Activated naive CD4-positive, alpha-beta T cell treated with anti-CD3 and anti-CD28 coated beads, Interleukin-2, amount 50 U/mL, for 24 hours (primary cell): ENCODE results near the gene NSL1.
"Not testable (repeated sequence)": the region's sequence is repeated elsewhere in the genome, so short reads cannot be mapped to it uniquely, and the experiment has no call there.

Experiments used
- H3K27ac Mint-ChIP-seq: one replicate; pipeline ENCODE4 v1.8.0; 2021; ENCODE audit warnings: mild to moderate bottlenecking, mixed read lengths
- H3K27me3 Mint-ChIP-seq: one replicate; pipeline ENCODE4 v1.8.0; 2021; ENCODE audit warnings: mixed read lengths
- H3K36me3 Mint-ChIP-seq: one replicate; pipeline ENCODE4 v1.8.0; 2021; ENCODE audit warnings: mixed read lengths
- H3K4me1 Mint-ChIP-seq: one replicate; pipeline ENCODE4 v1.8.0; 2021; ENCODE audit warnings: mixed read lengths
- H3K4me3 Mint-ChIP-seq: one replicate; pipeline ENCODE4 v1.8.0; 2021; ENCODE audit warnings: mild to moderate bottlenecking, mixed read lengths
- H3K9me3 Mint-ChIP-seq: one replicate; pipeline ENCODE4 v1.8.0; 2021; ENCODE audit warnings: mixed read lengths

The NSL1 gene

DNA sequence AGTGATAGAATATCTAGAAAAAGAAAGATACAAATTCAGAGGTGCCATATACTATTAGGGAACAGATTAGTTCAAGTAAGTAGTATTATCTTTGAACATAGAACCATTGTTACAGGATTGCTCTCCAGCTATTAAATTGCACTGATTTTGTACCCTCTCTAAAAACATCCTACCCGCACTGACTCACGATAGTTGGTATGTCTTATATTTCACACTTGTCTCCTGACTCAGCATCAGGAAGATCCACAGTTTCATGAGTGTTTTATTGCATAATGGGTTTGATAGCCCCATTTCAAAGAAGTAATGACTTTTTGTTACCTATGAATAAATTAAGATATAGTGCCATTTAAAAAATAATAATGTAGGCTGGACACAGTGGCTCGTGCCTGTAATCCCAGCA is 6.1 kb upstream of the NSL1 start:
- Mint-ChIP-seq H3K36me3 (peaks cover 14% of the 10 kb centered on the region), H3K4me1 (peaks cover 16% of the 10 kb centered on the region), H3K27ac (no peak overlapping the region)

DNA sequence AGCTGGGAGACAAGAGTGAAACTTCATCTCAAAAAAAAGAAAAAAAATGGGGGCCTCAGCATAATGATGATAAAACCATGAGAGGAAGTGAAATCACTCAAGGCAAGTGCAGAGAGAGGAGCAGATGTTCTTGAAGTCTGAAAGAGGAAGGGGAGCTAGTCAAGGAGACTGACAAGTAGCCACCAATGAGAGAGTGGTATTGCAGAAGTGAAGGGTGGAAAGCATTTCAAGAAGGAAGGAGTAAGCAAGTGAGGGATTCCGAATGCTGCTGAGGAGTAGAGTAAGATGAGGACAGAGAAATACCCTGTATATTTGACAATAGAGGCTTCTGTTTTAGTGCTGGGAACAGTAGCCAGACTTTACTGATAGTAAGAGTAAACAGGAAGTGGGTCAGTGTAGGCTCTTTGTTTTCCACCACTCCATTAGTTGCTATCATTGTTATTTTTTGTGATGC is 3.0 kb upstream of the NSL1 start:
- Mint-ChIP-seq H3K4me1 (peaks cover 34% of the 10 kb centered on the region), H3K4me3 (peak overlapping the region; percentile 1), H3K9me3 (no peaks in the 10 kb centered on the region), H3K27me3 (no peaks in the 10 kb centered on the region), H3K27ac (peak overlapping the region; percentile 48), H3K36me3 (peaks cover 10% of the 10 kb centered on the region)

More for the DNA sequence above, 6.1 kb upstream of the NSL1 start:
- no peaks in the 10 kb centered on the region for H3K27me3 Mint-ChIP-seq
- no peak overlapping the region for H3K4me3 Mint-ChIP-seq
- no peaks in the 10 kb centered on the region for H3K9me3 Mint-ChIP-seq

DNA sequence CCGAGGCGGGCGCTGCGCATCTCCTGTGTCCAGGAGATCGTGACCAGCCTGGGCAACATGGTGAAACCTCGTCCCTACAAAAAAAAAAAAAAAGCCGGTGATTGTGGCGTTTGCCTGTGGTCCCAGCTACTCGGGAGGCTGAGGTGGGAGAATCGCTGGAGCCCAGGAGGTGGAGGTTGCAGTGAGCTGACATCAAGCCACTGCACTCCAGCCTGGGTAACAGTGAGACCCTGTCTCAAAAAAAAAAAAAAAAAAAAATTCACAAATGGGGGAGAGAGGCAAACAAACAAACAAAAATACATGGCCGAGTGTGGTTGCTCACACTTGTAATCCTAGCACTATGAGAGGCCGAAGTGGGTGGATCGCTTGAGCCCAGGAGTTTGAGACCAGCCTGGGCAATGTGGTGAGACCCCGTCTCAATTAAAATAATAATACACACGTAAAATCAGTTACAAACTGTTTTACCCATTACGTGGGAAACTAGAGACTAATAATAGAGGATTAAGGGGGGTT is 875 bp upstream of the NSL1 start:
- H3K27ac Mint-ChIP-seq: peak overlapping the region; percentile 95

DNA sequence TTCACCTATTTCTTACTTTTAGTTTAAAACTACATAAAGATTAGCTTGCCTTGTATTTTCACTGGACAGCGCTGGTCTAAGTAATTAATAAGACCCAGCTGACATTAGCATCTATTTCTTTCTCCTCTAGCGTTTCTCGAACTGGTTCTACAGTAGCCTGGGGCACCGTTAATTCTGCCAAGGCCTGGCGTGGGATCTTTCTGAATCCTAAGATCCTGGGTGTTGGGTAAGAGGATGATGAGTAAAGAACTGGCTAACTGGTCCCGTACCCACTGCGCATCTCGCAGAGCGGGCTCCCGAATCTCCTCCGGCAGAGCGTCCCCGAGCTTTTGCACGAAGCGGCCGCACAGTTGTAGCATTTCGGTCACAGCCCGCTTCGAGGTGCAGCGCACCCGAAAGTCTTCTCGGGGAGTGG is 309 bp downstream of the NSL1 start:
- Mint-ChIP-seq H3K9me3 (no peaks in the 10 kb centered on the region), H3K4me3 (peak overlapping the region; percentile 92), H3K27ac (peak overlapping the region; percentile 95), H3K27me3 (no peaks in the 10 kb centered on the region), H3K36me3 (peaks cover 2% of the 10 kb centered on the region), H3K4me1 (peaks cover 43% of the 10 kb centered on the region)

More for the DNA sequence above, 875 bp upstream of the NSL1 start:
- Mint-ChIP-seq H3K9me3 (no peaks in the 10 kb centered on the region), H3K36me3 (peaks cover 4% of the 10 kb centered on the region), H3K27me3 (no peaks in the 10 kb centered on the region), H3K4me3 (peak overlapping the region; percentile 92), H3K4me1 (peaks cover 43% of the 10 kb centered on the region)

DNA sequence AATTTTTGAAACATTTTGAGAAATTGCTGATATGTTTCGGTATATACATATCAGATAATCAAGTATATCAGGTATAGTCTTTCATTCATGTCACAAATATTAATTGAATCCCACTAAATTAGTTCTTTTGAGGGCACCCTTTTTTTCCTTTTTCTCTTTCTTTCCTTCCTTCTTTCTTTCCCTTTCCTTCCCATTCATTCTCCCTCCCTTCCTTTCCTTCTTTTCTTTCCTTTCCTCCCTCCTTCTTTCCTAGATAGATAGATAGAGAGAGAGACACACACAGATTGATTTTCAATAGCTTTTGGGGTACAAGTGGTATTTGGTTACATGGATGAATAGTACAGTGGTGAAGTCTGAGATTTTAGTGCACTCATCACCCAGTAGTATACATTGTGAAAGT is 5.7 kb downstream of the NSL1 start:
- Mint-ChIP-seq H3K9me3 (no peaks in the 10 kb centered on the region), H3K27ac (no peak overlapping the region), H3K4me3 (no peak overlapping the region), H3K4me1 (peaks cover 25% of the 10 kb centered on the region), H3K36me3 (peaks cover 7% of the 10 kb centered on the region), H3K27me3 (no peaks in the 10 kb centered on the region)

DNA sequence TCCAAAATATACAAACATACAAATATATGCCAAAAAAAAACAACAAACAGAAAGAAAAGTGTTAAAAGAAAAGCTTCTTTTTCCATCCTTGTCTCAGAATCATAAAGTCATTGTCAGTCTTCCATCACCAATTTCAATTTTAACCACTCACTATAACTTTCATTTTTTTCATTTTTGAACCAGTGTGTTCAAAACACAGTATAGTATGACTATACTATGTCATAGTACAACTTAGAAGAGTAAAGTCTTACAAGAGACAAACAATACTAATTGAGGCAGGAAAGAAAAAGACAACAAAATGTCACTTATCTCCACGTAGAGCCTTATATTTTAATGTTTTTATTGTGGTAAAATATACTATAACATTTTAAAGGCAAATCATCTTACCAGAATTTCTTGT is 7.6 kb downstream of the NSL1 start:
- peaks cover 13% of the 10 kb centered on the region for H3K4me1 Mint-ChIP-seq
- H3K36me3 Mint-ChIP-seq: peaks cover 7% of the 10 kb centered on the region
- H3K27ac Mint-ChIP-seq: no peak overlapping the region
- no peaks in the 10 kb centered on the region for H3K27me3 Mint-ChIP-seq
- H3K4me3 Mint-ChIP-seq: no peak overlapping the region
- no peaks in the 10 kb centered on the region for H3K9me3 Mint-ChIP-seq

DNA sequence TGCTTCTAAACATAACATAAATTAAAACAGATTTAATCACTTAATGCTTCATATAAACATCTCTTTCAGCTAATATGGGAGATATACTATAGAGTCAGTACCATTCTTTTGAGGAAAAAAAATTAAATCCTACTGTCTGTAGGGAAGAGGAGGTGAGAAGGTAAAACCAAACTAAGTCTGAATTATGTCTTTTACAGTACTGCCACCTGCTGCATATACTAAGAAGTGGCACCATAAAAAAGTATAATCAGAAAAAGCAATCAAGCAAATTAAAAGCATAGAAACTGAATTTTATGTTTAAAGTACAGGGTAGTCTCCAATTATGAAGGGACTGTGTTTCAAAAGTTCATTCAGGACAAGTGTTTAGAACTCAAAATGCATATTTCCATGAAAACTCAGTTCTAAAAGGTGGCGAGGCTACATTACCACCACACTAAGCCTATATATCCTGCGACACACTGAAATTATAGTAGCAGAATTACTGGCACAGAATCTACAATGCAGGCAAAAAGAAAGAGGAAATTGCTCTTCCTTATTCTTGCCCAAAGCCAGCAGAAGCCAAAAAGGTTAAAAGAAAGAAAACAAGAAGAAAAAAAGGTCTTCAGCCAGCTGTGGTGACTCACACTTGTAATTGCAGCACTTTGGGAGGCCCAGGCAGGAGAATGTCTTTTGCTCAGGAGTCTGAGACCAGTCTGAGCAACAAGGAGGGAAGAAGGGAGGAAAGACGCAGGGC is 9.0 kb downstream of the NSL1 start:
- Mint-ChIP-seq H3K9me3 (no peaks in the 10 kb centered on the region), H3K27me3 (no peaks in the 10 kb centered on the region), H3K4me1 (peaks cover 7% of the 10 kb centered on the region), H3K27ac (no peak overlapping the region), H3K4me3 (no peak overlapping the region), H3K36me3 (peaks cover 12% of the 10 kb centered on the region)

DNA sequence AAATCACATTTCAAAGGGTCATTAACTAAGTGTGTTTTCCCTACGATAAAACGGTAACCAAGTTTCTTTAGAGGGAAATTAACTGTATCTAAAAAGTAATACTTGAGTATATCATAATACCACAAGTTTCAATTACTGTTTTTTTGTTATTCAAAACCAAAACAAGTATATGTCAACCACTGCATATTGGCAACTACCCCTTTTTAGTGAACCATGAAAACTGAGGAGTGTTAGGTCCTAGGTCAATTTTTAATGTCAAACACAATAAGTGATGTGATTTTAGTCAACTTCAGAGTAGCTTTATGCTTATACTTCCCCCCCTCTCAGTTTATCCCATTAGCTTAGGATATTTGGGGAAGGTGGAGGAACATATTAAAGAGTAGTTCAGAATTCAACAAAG is 10.4 kb downstream of the NSL1 start:
- Mint-ChIP-seq H3K36me3 (peaks cover 12% of the 10 kb centered on the region), H3K4me1 (peaks cover 7% of the 10 kb centered on the region), H3K27ac (no peak overlapping the region), H3K4me3 (no peak overlapping the region), H3K27me3 (no peaks in the 10 kb centered on the region), H3K9me3 (no peaks in the 10 kb centered on the region)

DNA sequence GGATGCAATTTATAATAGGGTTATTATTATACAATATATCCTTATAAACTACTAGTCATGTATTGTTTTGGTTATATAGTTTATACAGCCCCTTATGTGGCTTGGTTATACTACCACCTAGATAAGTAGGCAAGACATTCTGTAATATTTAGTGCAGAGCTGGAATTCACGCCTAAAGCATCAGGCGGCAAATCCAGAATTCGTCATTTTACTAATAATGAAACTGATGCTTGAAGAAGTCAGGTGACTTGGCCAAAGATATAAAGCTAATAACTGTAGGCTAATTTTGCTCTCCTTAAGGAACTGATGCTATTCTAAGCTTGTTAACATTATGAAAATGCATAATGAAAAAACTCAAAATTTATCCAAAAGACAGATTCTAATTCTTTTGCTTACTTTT is 10.8 kb downstream of the NSL1 start:
- no peak overlapping the region for H3K27ac Mint-ChIP-seq
- H3K9me3 Mint-ChIP-seq: no peaks in the 10 kb centered on the region
- peaks cover 12% of the 10 kb centered on the region for H3K36me3 Mint-ChIP-seq
- H3K27me3 Mint-ChIP-seq: no peaks in the 10 kb centered on the region
- no peak overlapping the region for H3K4me3 Mint-ChIP-seq
- peaks cover 7% of the 10 kb centered on the region for H3K4me1 Mint-ChIP-seq

DNA sequence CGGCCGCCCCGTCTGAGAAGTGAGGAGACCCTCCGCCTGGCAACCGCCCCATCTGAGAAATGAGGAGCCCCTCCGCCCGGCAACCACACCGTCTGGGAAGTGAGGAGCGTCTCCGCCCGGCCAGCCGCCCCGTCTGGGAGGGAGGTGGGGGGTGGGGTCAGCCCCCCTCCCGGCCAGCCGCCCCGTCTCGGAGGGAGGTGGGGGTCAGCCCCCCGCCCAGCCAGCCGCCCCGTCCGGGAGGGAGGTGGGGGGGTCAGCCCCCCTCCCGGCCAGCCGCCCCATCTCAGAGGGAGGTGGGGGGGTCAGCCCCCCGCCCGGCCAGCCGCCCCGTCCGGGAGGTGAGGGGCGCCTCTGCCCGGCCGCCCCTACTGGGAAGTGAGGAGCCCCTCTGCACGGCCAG is 12.5 kb downstream of the NSL1 start:
- not testable (repeated sequence) for H3K9me3 Mint-ChIP-seq, H3K27ac Mint-ChIP-seq, H3K27me3 Mint-ChIP-seq, H3K4me3 Mint-ChIP-seq
- Mint-ChIP-seq H3K36me3 (peaks cover 16% of the 10 kb centered on the region), H3K4me1 (peaks cover 21% of the 10 kb centered on the region)

DNA sequence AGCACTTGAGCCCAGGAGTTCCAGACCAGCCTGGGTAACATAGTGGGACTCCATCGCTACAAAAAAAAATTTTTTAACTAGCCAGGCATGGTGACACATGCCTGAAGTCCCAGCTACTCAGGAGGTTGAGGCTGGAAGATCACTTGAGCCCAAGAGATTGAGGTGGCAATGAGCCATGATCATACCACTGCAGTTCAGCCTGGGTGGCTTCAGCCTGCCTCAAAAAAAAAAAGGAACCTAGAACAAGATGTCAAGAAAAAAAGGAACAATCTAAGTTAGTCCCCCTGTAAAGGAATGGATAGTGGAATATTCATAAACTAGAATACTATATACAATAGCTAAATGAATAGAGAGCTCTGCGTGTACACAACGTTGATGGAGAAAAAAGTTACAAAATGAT is 14.4 kb downstream of the NSL1 start:
- Mint-ChIP-seq H3K36me3 (peaks cover 22% of the 10 kb centered on the region), H3K4me3 (no peak overlapping the region), H3K27ac (no peak overlapping the region), H3K27me3 (no peaks in the 10 kb centered on the region), H3K9me3 (no peaks in the 10 kb centered on the region), H3K4me1 (peaks cover 30% of the 10 kb centered on the region)

DNA sequence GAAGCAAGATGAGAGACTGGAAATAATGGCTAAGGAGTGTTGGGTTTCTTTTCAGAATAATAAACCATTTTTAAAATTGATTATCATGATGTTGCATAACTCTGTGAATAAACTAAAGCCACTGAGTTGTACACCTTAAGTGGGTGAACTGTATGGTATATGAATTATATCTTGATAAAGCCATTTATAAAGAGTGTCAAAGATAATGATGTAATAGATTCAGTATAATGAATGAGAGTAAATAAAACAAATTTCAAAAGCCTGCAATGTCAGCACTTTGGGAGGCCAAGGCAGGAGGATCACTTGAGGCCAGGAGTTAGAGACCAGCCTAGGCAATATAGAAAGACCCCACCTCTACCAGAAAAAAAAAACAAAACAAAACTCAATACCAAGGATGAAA is 16.3 kb downstream of the NSL1 start:
- Mint-ChIP-seq H3K4me1 (peaks cover 39% of the 10 kb centered on the region), H3K9me3 (peaks cover 2% of the 10 kb centered on the region), H3K4me3 (no peak overlapping the region), H3K27me3 (no peaks in the 10 kb centered on the region), H3K27ac (peak overlapping the region; percentile 13), H3K36me3 (peaks cover 33% of the 10 kb centered on the region)

DNA sequence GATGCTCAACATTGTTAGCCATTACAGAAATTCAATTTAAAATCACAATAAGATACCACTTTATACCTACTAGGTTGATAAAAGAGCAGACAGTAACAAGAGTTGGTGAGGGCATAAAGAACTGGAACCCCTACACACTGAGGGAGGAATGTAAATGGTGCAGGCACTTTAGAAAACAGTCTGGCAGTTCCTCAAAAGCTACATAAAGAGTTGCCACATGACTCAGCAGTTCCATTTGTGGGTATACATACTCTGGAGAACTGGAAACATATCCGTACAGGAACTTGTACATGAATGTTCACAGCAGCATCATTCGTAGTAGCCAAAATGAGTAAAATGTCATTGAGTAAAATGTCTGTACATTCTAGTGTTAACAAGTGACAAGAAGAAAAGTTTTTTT is 17.0 kb downstream of the NSL1 start:
- H3K36me3 Mint-ChIP-seq: peaks cover 37% of the 10 kb centered on the region
- H3K27me3 Mint-ChIP-seq: no peaks in the 10 kb centered on the region
- H3K4me3 Mint-ChIP-seq: no peak overlapping the region
- peaks cover 45% of the 10 kb centered on the region for H3K4me1 Mint-ChIP-seq
- no peak overlapping the region for H3K27ac Mint-ChIP-seq
- H3K9me3 Mint-ChIP-seq: peaks cover 5% of the 10 kb centered on the region

DNA sequence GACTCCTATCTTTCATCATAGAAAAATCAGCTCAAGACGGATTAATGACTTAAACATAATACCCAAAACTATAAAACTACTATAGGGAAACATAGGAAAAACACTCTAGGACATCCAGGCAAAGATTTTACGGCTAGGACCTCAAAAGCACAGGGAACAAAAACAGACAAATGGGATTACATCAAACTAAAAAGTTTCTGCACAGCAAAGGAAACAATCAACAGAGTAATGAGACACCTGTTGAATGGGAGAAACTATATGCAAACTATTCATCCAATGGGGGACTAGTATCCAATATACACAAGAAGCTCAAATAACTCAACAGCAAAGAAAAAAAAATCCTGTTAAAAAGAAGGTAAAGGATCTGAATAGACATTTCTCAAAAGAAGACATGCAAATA is 18.6 kb downstream of the NSL1 start:
- H3K27me3 Mint-ChIP-seq: no peaks in the 10 kb centered on the region
- peaks cover 57% of the 10 kb centered on the region for H3K4me1 Mint-ChIP-seq
- H3K27ac Mint-ChIP-seq: no peak overlapping the region
- no peak overlapping the region for H3K4me3 Mint-ChIP-seq
- peaks cover 38% of the 10 kb centered on the region for H3K36me3 Mint-ChIP-seq
- peaks cover 9% of the 10 kb centered on the region for H3K9me3 Mint-ChIP-seq

DNA sequence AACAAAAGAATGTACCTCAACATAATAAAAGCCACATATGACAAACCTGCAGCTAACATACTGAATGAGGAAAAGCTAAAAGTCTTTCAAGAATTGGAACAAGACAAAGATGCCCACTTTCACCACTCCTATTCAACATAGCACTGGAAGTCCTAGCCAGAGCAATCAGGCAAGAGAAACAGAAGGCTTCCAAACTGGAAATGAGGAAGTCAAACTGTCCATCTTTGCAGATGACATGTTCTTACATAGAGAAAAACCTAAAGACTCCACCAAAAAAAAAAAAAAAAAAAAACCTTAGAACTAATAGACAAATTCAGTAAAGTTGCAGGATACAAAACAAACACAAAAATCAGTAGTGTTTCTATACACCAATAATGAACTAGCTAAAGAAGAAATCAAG is 20.2 kb downstream of the NSL1 start:
- peaks cover 47% of the 10 kb centered on the region for H3K36me3 Mint-ChIP-seq
- H3K9me3 Mint-ChIP-seq: peaks cover 17% of the 10 kb centered on the region
- H3K4me1 Mint-ChIP-seq: peaks cover 69% of the 10 kb centered on the region

DNA sequence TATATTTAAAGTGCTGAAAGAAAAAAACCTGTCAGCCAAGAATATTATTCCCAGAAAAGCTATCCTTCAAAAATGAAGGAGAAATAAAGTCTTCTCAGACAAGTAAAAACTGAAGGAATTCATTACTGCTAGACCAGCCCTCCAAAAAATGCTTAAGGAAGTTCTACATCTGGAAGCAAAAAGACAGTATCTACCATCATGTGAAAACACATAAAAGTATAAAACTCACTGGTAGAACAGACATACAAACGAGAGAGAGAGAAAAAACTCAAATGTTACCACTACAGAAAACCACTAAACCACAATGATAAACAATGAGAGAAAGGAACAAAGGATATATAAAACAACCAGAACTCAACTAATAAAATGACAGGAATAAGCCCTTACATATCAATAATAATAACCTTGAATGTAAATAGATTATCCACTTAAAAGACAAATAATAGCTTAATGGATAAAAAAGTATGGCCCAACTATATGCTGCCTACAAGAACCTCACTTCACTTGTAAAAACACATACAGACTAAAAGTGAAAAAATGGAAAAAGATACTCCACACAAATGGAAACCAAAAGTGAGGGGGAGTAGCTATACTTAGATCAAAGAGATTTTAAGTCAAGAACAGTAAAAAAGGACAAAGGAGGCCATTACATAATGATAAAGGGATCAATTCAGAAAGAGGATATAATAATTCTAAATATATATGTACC is 22.0 kb downstream of the NSL1 start:
- H3K27ac Mint-ChIP-seq: peak overlapping the region; percentile 72
- peaks cover 17% of the 10 kb centered on the region for H3K9me3 Mint-ChIP-seq
- peaks cover 52% of the 10 kb centered on the region for H3K36me3 Mint-ChIP-seq

More for the DNA sequence above, 20.2 kb downstream of the NSL1 start:
- H3K4me3 Mint-ChIP-seq: no peak overlapping the region
- no peak overlapping the region for H3K27ac Mint-ChIP-seq
- H3K27me3 Mint-ChIP-seq: no peaks in the 10 kb centered on the region

More for the DNA sequence above, 22.0 kb downstream of the NSL1 start:
- no peak overlapping the region for H3K4me3 Mint-ChIP-seq
- H3K27me3 Mint-ChIP-seq: no peaks in the 10 kb centered on the region
- H3K4me1 Mint-ChIP-seq: peaks cover 67% of the 10 kb centered on the region
